Measurements from ENCODE around the gene CD200R1L.

- no peak for TF ChIP-seq CTCF (IDR thresholded peaks at IDR 0.05)
- TF ChIP-seq, protein P1, sequence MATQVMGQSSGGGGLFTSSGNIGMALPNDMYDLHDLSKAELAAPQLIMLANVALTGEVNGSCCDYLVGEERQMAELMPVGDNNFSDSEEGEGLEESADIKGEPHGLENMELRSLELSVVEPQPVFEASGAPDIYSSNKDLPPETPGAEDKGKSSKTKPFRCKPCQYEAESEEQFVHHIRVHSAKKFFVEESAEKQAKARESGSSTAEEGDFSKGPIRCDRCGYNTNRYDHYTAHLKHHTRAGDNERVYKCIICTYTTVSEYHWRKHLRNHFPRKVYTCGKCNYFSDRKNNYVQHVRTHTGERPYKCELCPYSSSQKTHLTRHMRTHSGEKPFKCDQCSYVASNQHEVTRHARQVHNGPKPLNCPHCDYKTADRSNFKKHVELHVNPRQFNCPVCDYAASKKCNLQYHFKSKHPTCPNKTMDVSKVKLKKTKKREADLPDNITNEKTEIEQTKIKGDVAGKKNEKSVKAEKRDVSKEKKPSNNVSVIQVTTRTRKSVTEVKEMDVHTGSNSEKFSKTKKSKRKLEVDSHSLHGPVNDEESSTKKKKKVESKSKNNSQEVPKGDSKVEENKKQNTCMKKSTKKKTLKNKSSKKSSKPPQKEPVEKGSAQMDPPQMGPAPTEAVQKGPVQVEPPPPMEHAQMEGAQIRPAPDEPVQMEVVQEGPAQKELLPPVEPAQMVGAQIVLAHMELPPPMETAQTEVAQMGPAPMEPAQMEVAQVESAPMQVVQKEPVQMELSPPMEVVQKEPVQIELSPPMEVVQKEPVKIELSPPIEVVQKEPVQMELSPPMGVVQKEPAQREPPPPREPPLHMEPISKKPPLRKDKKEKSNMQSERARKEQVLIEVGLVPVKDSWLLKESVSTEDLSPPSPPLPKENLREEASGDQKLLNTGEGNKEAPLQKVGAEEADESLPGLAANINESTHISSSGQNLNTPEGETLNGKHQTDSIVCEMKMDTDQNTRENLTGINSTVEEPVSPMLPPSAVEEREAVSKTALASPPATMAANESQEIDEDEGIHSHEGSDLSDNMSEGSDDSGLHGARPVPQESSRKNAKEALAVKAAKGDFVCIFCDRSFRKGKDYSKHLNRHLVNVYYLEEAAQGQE (IDR thresholded peaks at IDR 0.05; ENCODE audit: insufficient read depth in 1 of 2, low read depth in 2 of 2, low read length in 1 of 2) = no peak
- no peak for TF ChIP-seq POLR2AphosphoS5 (IDR thresholded peaks at IDR 0.05; ENCODE audit: low read depth, low read length)
Measured at GRCh38 chr3:112776836-112777235, 69.8 kb downstream of the CD200R1L start.

Measured in Panc1 (cell line).